GM10266 (cell line): ENCODE measurements around the gene BRINP3.

ENCODE experiments used
- DNase-seq: peaks from one replicate; pipeline ENCODE4 v3.0.0; 2012; ENCODE audit errors: extremely low spot score
- TF ChIP-seq, protein P1 (sequence below): IDR thresholded peaks from 2 replicates; pipeline ENCODE4 v1.5.1; 2012; ENCODE audit warnings: mild to moderate bottlenecking, low read depth; ENCODE audit not compliant: control insufficient read depth, insufficient read depth; ENCODE audit errors: missing control alignments

Gene BRINP3

DNA sequence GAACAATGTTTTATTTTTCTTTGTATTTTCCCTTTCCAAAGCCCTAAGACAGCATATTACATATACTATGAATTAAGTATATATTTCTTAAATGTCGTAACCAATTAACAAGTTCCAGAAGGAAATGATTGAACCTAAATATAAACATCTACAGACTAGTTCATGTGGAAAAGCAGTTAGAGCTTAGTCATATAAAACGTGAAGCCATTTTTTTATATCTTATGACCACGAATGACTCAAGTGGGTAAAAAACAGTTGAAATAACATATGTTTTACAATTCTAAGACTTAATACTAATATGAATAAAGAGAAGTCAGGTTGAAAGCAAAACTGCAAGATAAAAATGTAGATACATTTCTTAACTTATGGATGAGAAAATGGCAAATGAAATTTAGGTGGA is 307.3 kb downstream of the BRINP3 start:
- DNase-seq, result no peak
- TF ChIP-seq, protein P1, sequence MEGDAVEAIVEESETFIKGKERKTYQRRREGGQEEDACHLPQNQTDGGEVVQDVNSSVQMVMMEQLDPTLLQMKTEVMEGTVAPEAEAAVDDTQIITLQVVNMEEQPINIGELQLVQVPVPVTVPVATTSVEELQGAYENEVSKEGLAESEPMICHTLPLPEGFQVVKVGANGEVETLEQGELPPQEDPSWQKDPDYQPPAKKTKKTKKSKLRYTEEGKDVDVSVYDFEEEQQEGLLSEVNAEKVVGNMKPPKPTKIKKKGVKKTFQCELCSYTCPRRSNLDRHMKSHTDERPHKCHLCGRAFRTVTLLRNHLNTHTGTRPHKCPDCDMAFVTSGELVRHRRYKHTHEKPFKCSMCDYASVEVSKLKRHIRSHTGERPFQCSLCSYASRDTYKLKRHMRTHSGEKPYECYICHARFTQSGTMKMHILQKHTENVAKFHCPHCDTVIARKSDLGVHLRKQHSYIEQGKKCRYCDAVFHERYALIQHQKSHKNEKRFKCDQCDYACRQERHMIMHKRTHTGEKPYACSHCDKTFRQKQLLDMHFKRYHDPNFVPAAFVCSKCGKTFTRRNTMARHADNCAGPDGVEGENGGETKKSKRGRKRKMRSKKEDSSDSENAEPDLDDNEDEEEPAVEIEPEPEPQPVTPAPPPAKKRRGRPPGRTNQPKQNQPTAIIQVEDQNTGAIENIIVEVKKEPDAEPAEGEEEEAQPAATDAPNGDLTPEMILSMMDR, result no peak

DNA sequence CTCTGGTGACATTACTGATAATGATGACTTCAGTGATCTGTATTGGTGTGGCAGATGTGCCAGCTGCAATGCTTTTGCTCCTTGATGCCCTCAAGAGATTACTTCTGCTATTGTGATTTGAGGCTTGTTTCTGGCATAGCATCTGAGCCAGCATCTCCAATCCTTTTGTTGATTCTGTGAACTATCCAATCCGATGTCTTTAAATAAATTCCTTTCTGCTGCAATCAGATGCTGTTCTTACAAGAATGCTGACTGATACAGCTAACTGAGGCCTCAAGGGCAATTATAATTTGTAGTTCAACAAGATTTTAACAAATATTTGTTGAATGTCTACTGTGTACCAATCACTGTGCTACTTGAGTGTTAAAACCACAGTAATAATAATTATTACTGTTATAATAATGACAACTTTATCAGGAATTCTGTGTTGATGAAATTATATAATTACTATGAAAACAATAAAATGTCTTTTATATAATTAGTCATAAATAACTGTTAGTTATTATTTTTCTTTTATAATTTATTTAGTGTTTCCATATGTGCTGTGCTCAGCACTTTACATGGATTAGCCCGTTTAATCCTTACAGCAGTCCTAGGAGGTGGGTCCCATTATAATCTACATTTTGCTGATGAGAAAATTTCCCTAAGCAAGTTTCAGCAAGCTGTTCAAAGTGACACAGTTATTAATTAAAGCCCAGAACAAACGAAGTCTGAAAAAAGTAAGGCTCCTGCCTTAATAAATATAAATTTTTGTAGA is 308.2 kb downstream of the BRINP3 start:
- TF ChIP-seq, protein P1, result no peak
- DNase-seq, result no peak

DNA sequence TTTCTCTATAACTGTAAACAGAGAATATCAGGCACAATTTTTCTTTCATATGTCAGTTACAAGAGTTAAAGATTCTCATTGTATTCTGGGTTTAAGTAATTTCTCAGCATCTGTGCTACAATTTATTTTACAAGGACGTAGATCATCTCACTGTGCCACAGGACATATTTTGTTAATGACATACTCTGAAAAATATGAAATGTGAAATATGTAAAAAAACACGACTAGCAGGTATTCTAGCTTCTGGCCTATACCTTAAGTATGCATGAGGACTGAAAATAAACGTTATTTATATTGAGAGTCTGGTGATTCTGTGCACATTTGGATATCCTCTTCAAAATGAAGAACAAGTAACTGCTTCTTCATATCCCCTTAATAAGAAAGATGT is 308.8 kb downstream of the BRINP3 start:
- TF ChIP-seq, protein P1, result no peak

GRCh38 chr1:190168116-190168892 is 309.4 kb downstream of the BRINP3 start:
- no peak for DNase-seq
- TF ChIP-seq, protein P1, result no peak

More for the DNA sequence above, 308.8 kb downstream of the BRINP3 start:
- DNase-seq, result no peak

- TF ChIP-seq, protein P1, result no peak
- DNase-seq, result no peak
Observed at GRCh38 chr1:190159146-190159545, 318.5 kb downstream of the BRINP3 start.

DNA sequence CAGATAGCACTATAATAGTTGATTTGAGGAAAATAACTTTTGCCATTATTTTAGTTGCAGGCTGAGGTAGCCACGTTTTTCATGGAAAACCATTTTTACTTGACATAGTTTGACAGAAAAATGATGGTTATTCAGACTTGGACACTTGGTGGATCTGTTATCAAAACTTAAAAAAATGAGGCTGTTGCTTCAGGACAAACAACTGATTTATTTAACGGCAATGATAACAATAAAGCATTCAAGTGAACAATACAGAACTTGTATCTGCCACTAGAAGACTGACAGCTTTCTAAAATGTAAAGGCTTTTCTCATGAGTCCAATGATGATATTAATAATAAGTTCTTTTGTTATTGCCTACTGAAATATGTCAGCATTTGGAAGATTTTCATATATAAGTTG is 322.9 kb downstream of the BRINP3 start:
- TF ChIP-seq, protein P1, result no peak
- DNase-seq, result no peak

GRCh38 chr1:190147616-190148015 is 330.0 kb downstream of the BRINP3 start:
- DNase-seq, result no peak
- TF ChIP-seq, protein P1, result no peak
